Subcutaneous abdominal adipose tissue (tissue), 5 donors: ENCODE data around the gene LCT.
A peak's percentile ranks its signal among the peaks of the same experiment; 100 is the strongest.
"Not testable (repeated sequence)": the region's sequence is repeated elsewhere in the genome, so short reads cannot be mapped to it uniquely, and the experiment has no call there.

Source experiments
- H3K27ac ChIP-seq: one replicate; pipeline ENCODE4 v1.7.0; 2013; ENCODE audit warnings: low read depth, mild to moderate bottlenecking, inconsistent platforms, low read length, moderate library complexity
- H3K27me3 ChIP-seq, 5 donors: one replicate each; pipeline ENCODE4 v1.7.0; 2013; ENCODE audit warnings: low read length in 5 of 5, inconsistent platforms in 1 of 5; ENCODE audit not compliant: control insufficient read depth in 5 of 5, insufficient read depth in 4 of 5
- H3K36me3 ChIP-seq, 5 donors: one replicate each; pipeline ENCODE4 v1.7.0; 2013; ENCODE audit warnings: low read length in 5 of 5; ENCODE audit not compliant: control insufficient read depth in 5 of 5, insufficient read depth in 5 of 5
- H3K4me1 ChIP-seq, 5 donors: one replicate each; pipeline ENCODE4 v1.7.0; 2013; ENCODE audit warnings: low read length in 5 of 5, mild to moderate bottlenecking in 3 of 5, moderate library complexity in 1 of 5; ENCODE audit not compliant: control insufficient read depth in 5 of 5, insufficient read depth in 5 of 5
- H3K4me3 ChIP-seq, 5 donors: one replicate each; pipeline ENCODE4 v1.7.0; 2013; ENCODE audit warnings: low read length in 5 of 5, low read depth in 1 of 5
- H3K9ac ChIP-seq, 5 donors: one replicate each; pipeline ENCODE4 v1.7.0; 2013; ENCODE audit warnings: low read length in 5 of 5, mild to moderate bottlenecking in 4 of 5, moderate library complexity in 3 of 5
- H3K9me3 ChIP-seq, 5 donors: one replicate each; pipeline ENCODE4 v1.7.0; 2013; ENCODE audit warnings: low read length in 5 of 5; ENCODE audit not compliant: control insufficient read depth in 5 of 5
- donor health status: healthy.
- donor health status: healthy.
- donor health status: healthy.
- donor health status: healthy.
- donor health status: healthy.

The LCT gene

GRCh38 chr2:135836596-135837270, at the start of gene LCT:
Gene LCT, minus strand, starts transcription at chr2:135837184. Its CDS starts 15 bp downstream, at chr2:135837169.
- H3K9ac ChIP-seq: no peak within 1 kb of the TSS
- H3K4me1 ChIP-seq: peaks cover 0 to 26% (median 17%) of the 10 kb centered on the region in 5 donors
- no peak within 1 kb of the TSS for H3K4me3 ChIP-seq
- H3K27me3 ChIP-seq: no peaks in the 10 kb centered on the region
- H3K9me3 ChIP-seq: no peaks in the 10 kb centered on the region
- H3K36me3 ChIP-seq: no peaks in the 10 kb centered on the region
- no peak within 1 kb of the TSS for H3K27ac ChIP-seq

GRCh38 chr2:135885709-135886108, 48.7 kb upstream of the LCT start:
- Histone ChIP-seq H3K27me3 (peaks cover 0 to 6% (median 0%) of the 10 kb centered on the region in 5 donors), H3K9me3 (no peaks in the 10 kb centered on the region), H3K36me3 (no peaks in the 10 kb centered on the region), H3K9ac (no peak overlapping the region), H3K4me3 (no peak overlapping the region), H3K27ac (no peak overlapping the region), H3K4me1 (no peaks in the 10 kb centered on the region)

- no peaks in the 10 kb centered on the region for H3K4me1 ChIP-seq
- no peaks in the 10 kb centered on the region for H3K36me3 ChIP-seq
- H3K9ac ChIP-seq: no peak overlapping the region
- no peaks in the 10 kb centered on the region for H3K9me3 ChIP-seq
- H3K27me3 ChIP-seq: peaks cover 0 to 6% (median 0%) of the 10 kb centered on the region in 5 donors
- no peak overlapping the region for H3K4me3 ChIP-seq
- no peak overlapping the region for H3K27ac ChIP-seq
Measured at GRCh38 chr2:135882415-135882814, 45.4 kb upstream of the LCT start.

GRCh38 chr2:135876770-135877169, 39.8 kb upstream of the LCT start:
- not testable (repeated sequence) for H3K27ac ChIP-seq, H3K36me3 ChIP-seq, H3K27me3 ChIP-seq, H3K9me3 ChIP-seq
- Histone ChIP-seq H3K9ac (peak overlapping the region in 3 of 5 donors; percentile 57 to 74 (median 73)), H3K4me1 (peaks cover 0 to 18% (median 13%) of the 10 kb centered on the region in 5 donors), H3K4me3 (peak overlapping the region; percentile 72 to 82 (median 81))

- Histone ChIP-seq H3K27ac (peak within 1 kb of the TSS; percentile 67), H3K4me1 (peaks cover 0 to 18% (median 13%) of the 10 kb centered on the region in 5 donors), H3K27me3 (no peaks in the 10 kb centered on the region), H3K9me3 (no peaks in the 10 kb centered on the region), H3K9ac (peak within 1 kb of the TSS in 4 of 5 donors; percentile 66 to 82 (median 78)), H3K36me3 (peaks cover 1 to 6% (median 3%) of the 10 kb centered on the region in 5 donors), H3K4me3 (peak within 1 kb of the TSS; percentile 72 to 82 (median 81))
Measured at GRCh38 chr2:135876066-135876711, 39.2 kb upstream of the LCT start, which contains the start of gene MCM6. Gene MCM6, minus strand, starts transcription at chr2:135876443. Its CDS starts 78 bp downstream, at chr2:135876365.

- Histone ChIP-seq H3K9ac (peak overlapping the region in 4 of 5 donors; percentile 66 to 82 (median 78)), H3K27ac (peak overlapping the region; percentile 67), H3K4me3 (peak overlapping the region; percentile 71 to 82 (median 81)), H3K36me3 (peaks cover 3 to 11% (median 7%) of the 10 kb centered on the region in 5 donors), H3K9me3 (no peaks in the 10 kb centered on the region), H3K27me3 (no peaks in the 10 kb centered on the region), H3K4me1 (peaks cover 0 to 18% (median 13%) of the 10 kb centered on the region in 5 donors)
Measured at GRCh38 chr2:135875491-135876065, 38.6 kb upstream of the LCT start.

DNA sequence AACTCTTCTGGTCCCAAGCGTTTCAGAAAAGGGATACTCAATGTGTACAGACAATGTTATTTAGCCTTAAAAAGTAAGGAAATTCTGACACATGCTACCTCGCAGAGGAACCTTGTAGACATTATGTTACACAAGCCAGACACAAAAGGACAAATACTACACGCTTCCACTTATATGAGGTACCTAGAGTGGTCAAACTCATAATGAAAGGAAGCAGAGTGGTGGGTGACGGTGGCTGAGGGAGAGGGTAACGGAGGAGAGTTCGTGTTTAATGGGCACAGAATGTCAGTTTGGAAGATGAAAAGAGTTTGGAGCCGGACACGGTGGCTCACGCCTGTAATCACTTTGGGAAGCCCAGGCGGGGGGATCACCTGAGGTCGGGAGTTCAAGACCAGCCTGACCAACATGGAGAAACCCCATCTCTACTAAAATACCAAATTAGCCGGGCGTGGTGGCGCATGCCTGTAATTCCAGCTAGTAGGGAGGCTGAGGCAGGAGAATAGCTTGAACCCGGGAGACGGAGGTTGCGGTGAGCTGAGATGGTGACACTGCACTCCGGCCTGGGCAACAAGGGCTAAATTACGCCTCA, 37.9 kb upstream of the LCT start:
- Histone ChIP-seq H3K27ac (no peak overlapping the region), H3K4me3 (peak overlapping the region in 2 of 5 donors; percentile 71 to 81)

DNA sequence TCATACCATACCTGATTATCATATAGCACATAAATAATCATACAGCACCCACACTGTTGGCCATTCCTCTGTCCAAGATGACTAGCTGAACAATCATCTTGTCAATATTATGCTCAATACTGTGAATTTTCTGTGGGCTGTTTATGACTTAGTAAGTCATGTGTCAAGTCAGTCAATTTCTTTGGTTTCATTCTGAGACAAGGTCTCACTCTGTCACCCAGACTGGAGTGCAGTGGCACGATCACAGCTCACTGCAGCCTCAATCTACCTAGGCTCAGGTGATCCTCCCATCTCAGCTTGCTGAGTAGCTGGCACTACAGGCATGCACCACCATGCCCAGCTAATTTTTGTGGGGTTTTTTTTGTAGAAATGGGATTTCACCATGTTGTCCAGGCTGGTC, 33.6 kb upstream of the LCT start:
- H3K9me3 ChIP-seq: no peaks in the 10 kb centered on the region
- no peak overlapping the region for H3K9ac ChIP-seq
- H3K27me3 ChIP-seq: no peaks in the 10 kb centered on the region
- peaks cover 0 to 10% (median 6%) of the 10 kb centered on the region in 5 donors for H3K4me1 ChIP-seq
- no peak overlapping the region for H3K27ac ChIP-seq
- peaks cover 24 to 44% (median 27%) of the 10 kb centered on the region in 5 donors for H3K36me3 ChIP-seq
- no peak overlapping the region for H3K4me3 ChIP-seq

More for the DNA sequence above, 37.9 kb upstream of the LCT start:
- Histone ChIP-seq H3K36me3 (peaks cover 7 to 18% (median 9%) of the 10 kb centered on the region in 5 donors), H3K27me3 (no peaks in the 10 kb centered on the region), H3K9me3 (no peaks in the 10 kb centered on the region), H3K9ac (peak overlapping the region in 1 of 5 donors; percentile 82), H3K4me1 (peaks cover 0 to 18% (median 13%) of the 10 kb centered on the region in 5 donors)

DNA sequence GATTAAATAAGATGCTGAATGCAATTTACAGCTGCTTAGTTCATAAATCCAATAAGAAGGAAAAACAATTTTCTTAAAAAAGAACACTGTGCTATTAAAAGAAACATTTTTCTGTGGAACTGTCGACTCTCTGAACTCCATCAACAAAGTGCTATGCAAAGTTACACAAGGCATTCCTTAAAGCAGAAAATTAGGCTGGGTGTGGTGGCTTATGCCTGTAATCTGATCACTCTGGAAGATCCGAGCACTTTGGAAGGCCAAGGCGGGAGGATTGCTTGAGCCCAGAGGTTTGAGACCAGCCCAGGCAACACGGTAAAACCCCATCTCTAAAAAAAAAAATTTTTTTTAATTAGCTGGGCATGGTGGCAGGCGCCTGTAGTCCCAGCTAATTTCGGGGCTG, 26.2 kb upstream of the LCT start:
- no peak overlapping the region for H3K4me3 ChIP-seq
- peaks cover 28 to 64% (median 44%) of the 10 kb centered on the region in 5 donors for H3K36me3 ChIP-seq

More for the DNA sequence above, 26.2 kb upstream of the LCT start:
- H3K9me3 ChIP-seq: no peaks in the 10 kb centered on the region
- H3K27ac ChIP-seq: no peak overlapping the region
- no peak overlapping the region for H3K9ac ChIP-seq
- H3K27me3 ChIP-seq: no peaks in the 10 kb centered on the region
- H3K4me1 ChIP-seq: no peaks in the 10 kb centered on the region
